OCI-LY1 (cell line): ENCODE results near the gene INPP5A.

Source experiments
- H2AFZ ChIP-seq: fragments of 200-600 bp; sonication (generic), shearing (Covaris generic); 2 replicates; pipeline ENCODE4 v1.6.0; 2014; ENCODE audit warnings: antibody characterized with exemption, mild to moderate bottlenecking, low read length
- H3F3A ChIP-seq: fragments of 200-600 bp; sonication (generic), shearing (Covaris generic); 2 replicates; pipeline ENCODE4 v1.6.0; 2014; ENCODE audit warnings: mild to moderate bottlenecking, antibody characterized with exemption, low read length, moderate library complexity; ENCODE audit not compliant: insufficient read depth
- H3K27ac ChIP-seq: fragments of 200-600 bp; sonication (generic); 2 replicates; pipeline ENCODE4 v1.5.1; 2014; ENCODE audit warnings: low read length, mixed run types, mild to moderate bottlenecking, low read depth; ENCODE audit not compliant: poor library complexity, severe bottlenecking
- H3K27me3 ChIP-seq: fragments of 200-600 bp; sonication (generic); 2 replicates; pipeline ENCODE4 v1.6.0; 2014; ENCODE audit warnings: antibody characterized with exemption, mild to moderate bottlenecking, low read length, moderate library complexity; ENCODE audit not compliant: insufficient read depth
- H3K36me3 ChIP-seq: fragments of 200-600 bp; sonication (generic); 2 replicates; pipeline ENCODE4 v1.6.1; 2014; ENCODE audit warnings: mild to moderate bottlenecking, antibody characterized with exemption, low read length, moderate library complexity, mixed read lengths; ENCODE audit not compliant: insufficient read depth
- H3K4me1 ChIP-seq: fragments of 200-600 bp; sonication (generic); 2 replicates; pipeline ENCODE4 v1.5.1; 2014; ENCODE audit warnings: mild to moderate bottlenecking, low read length, moderate library complexity; ENCODE audit not compliant: insufficient read depth, severe bottlenecking
- H3K4me2 ChIP-seq: fragments of 200-600 bp; sonication (generic), shearing (Covaris generic); 2 replicates; pipeline ENCODE4 v1.6.1; 2014; ENCODE audit warnings: low read length
- H3K4me3 ChIP-seq: fragments of 200-600 bp; sonication (generic); 2 replicates; pipeline ENCODE4 v1.5.1; 2014; ENCODE audit warnings: low read length, low read depth, mild to moderate bottlenecking, mixed read lengths; ENCODE audit not compliant: poor library complexity, severe bottlenecking
- H3K79me2 ChIP-seq: fragments of 200-600 bp; shearing (Covaris generic); 2 replicates; pipeline ENCODE4 v1.6.1; 2016; ENCODE audit warnings: mixed run types, low read length, mixed read lengths; ENCODE audit not compliant: insufficient read depth
- H3K9ac ChIP-seq: fragments of 200-600 bp; sonication (generic), shearing (Covaris generic); 2 replicates; pipeline ENCODE4 v1.6.1; 2014; ENCODE audit warnings: mild to moderate bottlenecking, low read length, mixed read lengths
- H3K9me2 ChIP-seq: fragments of 200-600 bp; sonication (generic), shearing (Covaris generic); 2 replicates; pipeline ENCODE4 v1.6.1; 2014; ENCODE audit warnings: low read depth, mild to moderate bottlenecking, low read length, mixed read lengths
- H3K9me3 ChIP-seq: fragments of 200-600 bp; shearing (Covaris generic); 2 replicates; pipeline ENCODE4 v1.6.1; 2014; ENCODE audit warnings: low read length, mixed read lengths
- H4K20me1 ChIP-seq: fragments of 200-600 bp; sonication (generic), shearing (Covaris generic); 2 replicates; pipeline ENCODE4 v1.6.0; 2016; ENCODE audit warnings: mild to moderate bottlenecking, low read length; ENCODE audit not compliant: insufficient read depth
- EZH2 ChIP-seq: fragments of 200-600 bp; sonication (generic), shearing (Covaris generic); IDR thresholded peaks from 2 replicates; pipeline ENCODE4 v1.8.0; 2017; ENCODE audit warnings: borderline replicate concordance, mixed run types, mild to moderate bottlenecking, antibody characterized with exemption, low read length, moderate library complexity, mixed read lengths
- TF ChIP-seq, protein P1 (sequence below): fragments of 200-600 bp; sonication (generic), shearing (Covaris generic); IDR thresholded peaks from 2 replicates; pipeline ENCODE4 v1.5.1; 2017; ENCODE audit warnings: mild to moderate bottlenecking, antibody characterized with exemption, low read length, moderate library complexity, mixed read lengths

The INPP5A gene

DNA sequence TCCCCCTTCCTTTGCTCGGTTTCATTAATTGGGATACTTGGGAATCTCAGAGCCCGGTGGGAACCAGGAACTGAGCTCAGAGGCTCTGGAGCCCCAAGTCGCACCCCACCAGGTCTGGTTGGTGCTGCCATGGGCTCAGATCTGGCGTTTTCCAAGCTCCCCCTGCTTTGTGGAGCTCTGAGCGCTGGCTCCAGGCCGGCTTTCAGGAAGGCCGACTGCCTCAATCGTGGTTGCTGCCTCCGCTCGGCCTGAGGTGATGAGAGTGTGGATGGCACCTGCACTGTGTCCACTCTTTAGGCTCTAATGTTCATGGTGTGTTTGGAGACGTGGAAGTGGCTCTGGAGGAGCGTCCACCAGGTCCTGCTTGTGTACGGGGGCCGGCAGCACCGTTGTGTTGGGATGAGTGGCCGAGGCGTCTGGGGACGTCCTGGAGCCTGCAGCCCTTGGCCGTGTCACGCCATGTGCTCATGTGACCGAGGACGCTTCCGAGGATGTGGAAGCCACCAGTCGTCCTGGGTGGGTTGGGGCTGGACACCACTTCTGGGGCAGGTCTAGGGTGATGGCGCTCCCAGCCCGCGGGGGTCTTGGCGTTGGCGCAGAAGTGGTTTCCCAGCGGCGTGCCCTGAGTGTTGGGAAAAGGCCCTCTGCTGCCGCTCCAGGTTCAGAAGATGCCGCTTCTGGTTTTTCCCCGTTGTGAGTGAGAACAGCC, 8.2 kb downstream of the INPP5A start:
- no peak overlapping the region for H3K9ac ChIP-seq

DNA sequence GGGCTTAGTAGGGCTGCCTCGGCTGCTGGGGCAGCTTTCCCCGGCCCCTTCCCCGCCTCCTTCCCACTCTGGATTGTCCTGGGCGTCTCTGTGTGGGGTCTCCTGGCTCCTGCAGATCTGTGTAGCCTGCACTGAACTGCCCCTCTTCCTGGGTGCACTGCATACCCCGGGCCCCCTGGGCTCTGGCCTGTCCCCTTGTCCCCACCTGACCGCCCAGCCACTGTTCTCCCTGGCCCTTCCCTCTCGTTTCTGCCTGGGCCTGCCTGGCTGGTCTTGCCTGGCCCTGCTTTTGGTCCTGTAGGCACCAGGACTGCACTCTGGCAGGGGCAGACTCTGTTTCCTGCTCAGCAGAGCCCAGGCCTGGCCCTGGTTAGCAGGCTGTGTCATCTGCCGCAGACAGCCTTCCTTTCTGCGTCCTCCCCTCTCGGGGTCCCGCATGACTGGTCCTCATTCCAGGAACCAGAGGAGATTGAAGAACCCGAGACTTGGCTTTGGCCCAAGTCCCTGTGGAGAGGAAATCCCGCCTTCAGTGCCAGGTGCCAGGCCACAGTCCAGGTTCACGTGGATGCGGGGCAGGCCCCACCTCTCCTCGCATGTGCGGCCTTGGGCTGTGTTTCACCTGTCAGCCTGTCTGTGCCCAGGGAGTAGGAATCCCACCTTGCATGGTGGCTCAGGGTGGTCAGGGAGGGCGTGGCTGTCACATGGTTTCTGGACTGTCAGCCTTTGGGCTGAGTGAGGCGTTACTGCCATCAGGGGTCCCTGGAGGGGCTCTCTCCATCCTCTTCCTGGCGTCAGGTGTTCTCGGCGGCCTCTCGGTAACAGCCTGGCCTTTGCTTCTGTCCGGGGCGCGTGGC, 9.2 kb downstream of the INPP5A start:
- no peak overlapping the region for H3K4me3 ChIP-seq
- no peak for TF ChIP-seq EZH2
- TF ChIP-seq, protein P1, sequence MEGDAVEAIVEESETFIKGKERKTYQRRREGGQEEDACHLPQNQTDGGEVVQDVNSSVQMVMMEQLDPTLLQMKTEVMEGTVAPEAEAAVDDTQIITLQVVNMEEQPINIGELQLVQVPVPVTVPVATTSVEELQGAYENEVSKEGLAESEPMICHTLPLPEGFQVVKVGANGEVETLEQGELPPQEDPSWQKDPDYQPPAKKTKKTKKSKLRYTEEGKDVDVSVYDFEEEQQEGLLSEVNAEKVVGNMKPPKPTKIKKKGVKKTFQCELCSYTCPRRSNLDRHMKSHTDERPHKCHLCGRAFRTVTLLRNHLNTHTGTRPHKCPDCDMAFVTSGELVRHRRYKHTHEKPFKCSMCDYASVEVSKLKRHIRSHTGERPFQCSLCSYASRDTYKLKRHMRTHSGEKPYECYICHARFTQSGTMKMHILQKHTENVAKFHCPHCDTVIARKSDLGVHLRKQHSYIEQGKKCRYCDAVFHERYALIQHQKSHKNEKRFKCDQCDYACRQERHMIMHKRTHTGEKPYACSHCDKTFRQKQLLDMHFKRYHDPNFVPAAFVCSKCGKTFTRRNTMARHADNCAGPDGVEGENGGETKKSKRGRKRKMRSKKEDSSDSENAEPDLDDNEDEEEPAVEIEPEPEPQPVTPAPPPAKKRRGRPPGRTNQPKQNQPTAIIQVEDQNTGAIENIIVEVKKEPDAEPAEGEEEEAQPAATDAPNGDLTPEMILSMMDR, result no peak
- H3K79me2 ChIP-seq, result no peaks in the 10 kb centered on the region
- no peaks in the 10 kb centered on the region for H3K36me3 ChIP-seq
- no peak overlapping the region for H3K9ac ChIP-seq
- H3K9me3 ChIP-seq, result no peaks in the 10 kb centered on the region
- H3F3A ChIP-seq, result no peaks in the 10 kb centered on the region
- H3K27me3 ChIP-seq, result no peaks in the 10 kb centered on the region; the same call in 1 of the 2 replicates
- no peaks in the 10 kb centered on the region for H3K4me1 ChIP-seq
- H3K27ac ChIP-seq, result no peak overlapping the region
- H3K4me2 ChIP-seq, result no peak overlapping the region
- no peak overlapping the region for H2AFZ ChIP-seq
- H3K9me2 ChIP-seq, result no peaks in the 10 kb centered on the region
- no peaks in the 10 kb centered on the region for H4K20me1 ChIP-seq

More for the DNA sequence above, 8.2 kb downstream of the INPP5A start:
- no peak overlapping the region for H3K27ac ChIP-seq
- H4K20me1 ChIP-seq, result no peaks in the 10 kb centered on the region
- H3K4me1 ChIP-seq, result no peaks in the 10 kb centered on the region
- no peaks in the 10 kb centered on the region for H3F3A ChIP-seq
- no peak overlapping the region for H2AFZ ChIP-seq
- no peaks in the 10 kb centered on the region for H3K9me2 ChIP-seq
- H3K4me3 ChIP-seq, result no peak overlapping the region
- no peaks in the 10 kb centered on the region; the same call in 1 of the 2 replicates for H3K27me3 ChIP-seq
- no peaks in the 10 kb centered on the region for H3K36me3 ChIP-seq
- no peak overlapping the region for H3K4me2 ChIP-seq
- TF ChIP-seq, protein P1, result no peak
- TF ChIP-seq EZH2, result no peak
- H3K9me3 ChIP-seq, result no peaks in the 10 kb centered on the region
- H3K79me2 ChIP-seq, result no peaks in the 10 kb centered on the region

DNA sequence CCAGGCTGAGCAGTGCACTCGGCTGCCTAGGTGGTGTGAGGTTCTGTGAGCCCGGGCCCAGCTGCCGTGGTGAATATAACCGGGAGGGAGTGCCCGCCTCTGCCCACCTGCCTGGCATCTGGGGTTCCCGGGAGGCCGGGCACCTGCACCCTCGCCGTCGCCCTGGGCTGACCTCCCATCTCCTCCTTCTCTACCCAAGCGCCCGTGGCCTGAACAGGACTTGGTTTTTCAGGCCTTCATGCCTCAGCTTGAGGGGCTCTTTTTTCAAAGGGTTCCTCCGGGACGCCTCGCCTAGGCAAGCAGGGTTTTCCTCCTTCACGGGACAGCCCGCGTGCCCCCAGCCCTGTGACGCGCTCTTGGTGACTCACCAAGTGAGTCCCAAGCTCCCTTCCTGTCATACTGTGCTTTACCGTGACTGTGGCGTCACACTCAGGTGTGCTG, 9.9 kb downstream of the INPP5A start:
- Histone ChIP-seq H4K20me1 (no peaks in the 10 kb centered on the region), H3K79me2 (no peaks in the 10 kb centered on the region), H3K4me1 (no peaks in the 10 kb centered on the region)

More for the DNA sequence above, 9.9 kb downstream of the INPP5A start:
- no peaks in the 10 kb centered on the region for H3K9me3 ChIP-seq
- no peaks in the 10 kb centered on the region for H3F3A ChIP-seq
- no peak overlapping the region for H3K4me2 ChIP-seq
- H3K27ac ChIP-seq, result no peak overlapping the region
- H3K9me2 ChIP-seq, result no peaks in the 10 kb centered on the region
- no peaks in the 10 kb centered on the region for H3K36me3 ChIP-seq
- no peaks in the 10 kb centered on the region; the same call in 1 of the 2 replicates for H3K27me3 ChIP-seq
- no peak overlapping the region for H3K9ac ChIP-seq
- TF ChIP-seq, protein P1, result no peak
- no peak for TF ChIP-seq EZH2
- no peak overlapping the region for H2AFZ ChIP-seq
- H3K4me3 ChIP-seq, result no peak overlapping the region
